ENCODE data around the gene HTATSF1. TPM values are rescaled to one million over a fixed set of nuclear protein-coding genes. Genes with fewer than 3 reads are reported as not detected.

The HTATSF1 gene
- total RNA-seq, 1 experiment from 2014 or later = 49.5 TPM

DNA sequence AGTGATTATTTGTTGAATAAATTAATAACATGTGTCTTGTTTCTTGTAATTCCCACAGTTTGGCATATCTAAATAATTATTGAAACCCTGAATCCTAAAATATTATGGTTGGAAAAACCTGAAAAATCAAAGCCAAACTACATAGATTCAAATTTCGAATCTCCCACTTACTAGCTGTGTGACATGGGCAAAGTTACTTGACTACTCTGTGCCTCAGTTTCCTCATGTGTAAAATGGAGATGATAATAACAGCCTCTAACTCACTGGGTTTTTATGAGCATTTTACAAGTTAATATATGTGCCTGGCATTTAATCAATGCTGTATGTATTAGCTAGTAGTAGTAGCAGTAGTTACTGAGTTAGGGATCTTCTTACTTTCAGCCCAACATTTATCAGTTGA lies 44.3 kb upstream of the HTATSF1 start:
- no peak overlapping the region for H3K4me3 Mint-ChIP-seq
- no peak overlapping the region for H3K18ac ChIP-seq (ENCODE audit: insufficient read length, low read depth, low read length)
- no peak overlapping the region for H2BK15ac ChIP-seq (ENCODE audit: low read depth, low read length)
- H3K23ac ChIP-seq (ENCODE audit: insufficient read length, low read depth, low read length) = no peak overlapping the region
- no peak overlapping the region for H4K8ac ChIP-seq (replicated peaks; ENCODE audit: insufficient read length, low read depth, low read length)
- no peak overlapping the region for H2AFZ ChIP-seq (ENCODE audit: low read length)
- no peak for DNase-seq
- H3K27ac ChIP-seq (ENCODE audit: insufficient read length, low read depth, low read length) = no peak overlapping the region
- no peak overlapping the region for H2BK12ac ChIP-seq (ENCODE audit: insufficient read length, low read depth, low read length)
- no peak overlapping the region for H3K4me2 ChIP-seq (ENCODE audit: insufficient read depth, insufficient read length, low read length)
- H3K36me3 Mint-ChIP-seq (ENCODE audit: insufficient read depth in 1 of 3, low read depth in 3 of 3) = no peaks in the 10 kb centered on the region
- peaks cover 2% of the 10 kb centered on the region; the same call in 1 of the 2 replicates for H3K27me3 Mint-ChIP-seq (ENCODE audit: low read depth)
- no peaks in the 10 kb centered on the region for H3K79me2 ChIP-seq (ENCODE audit: insufficient read depth, low read length)
- H4K91ac ChIP-seq (ENCODE audit: insufficient read length, low read depth, low read length) = no peak overlapping the region
- no peaks in the 10 kb centered on the region for H3K4me1 Mint-ChIP-seq
- H3T11ph ChIP-seq (ENCODE audit: low read length) = no peak overlapping the region
- H3K56ac ChIP-seq (ENCODE audit: insufficient read length, low read depth, low read length) = no peak overlapping the region
- peaks cover 27 to 33% of the 10 kb centered on the region in 2 experiments for H3K9me3 Mint-ChIP-seq
- no peak overlapping the region for H4K5ac ChIP-seq (ENCODE audit: insufficient read length, low read depth, low read length)
- H3K27me3 ChIP-seq (ENCODE audit: insufficient read depth, low read length) = no peaks in the 10 kb centered on the region
- no peaks in the 10 kb centered on the region for H3K23me2 ChIP-seq (ENCODE audit: insufficient read length, low read depth, low read length, poor library complexity, severe bottlenecking)
- no peak overlapping the region for H2BK120ac ChIP-seq (ENCODE audit: low read depth, low read length, poor library complexity, severe bottlenecking)
- no peaks in the 10 kb centered on the region for H3K4me1 ChIP-seq (ENCODE audit: insufficient read depth, low read length)
- no peak overlapping the region for H3K4ac ChIP-seq (ENCODE audit: low read depth, low read length)
- no peaks in the 10 kb centered on the region for H3K79me1 ChIP-seq (ENCODE audit: insufficient read depth, low read depth, low read length, poor library complexity, severe bottlenecking)
- H3K9me3 ChIP-seq (ENCODE audit: control insufficient read depth, low read depth, low read length) = peaks cover 43% of the 10 kb centered on the region
- WGBS (ENCODE audit: extremely low coverage, insufficient read length, low lambda C conversion rate) = no CpG with 5 or more reads among the region's 1 CpG
- no peaks in the 10 kb centered on the region for H4K20me1 ChIP-seq (ENCODE audit: control insufficient read depth, insufficient read depth, insufficient read length)
- no peak overlapping the region for H2AK5ac ChIP-seq (ENCODE audit: insufficient read length, low read length)
- no peak overlapping the region for H3K27ac Mint-ChIP-seq
- H2BK20ac ChIP-seq (ENCODE audit: low read depth, low read length, poor library complexity, severe bottlenecking) = no peak overlapping the region
- no peak overlapping the region for H2BK5ac ChIP-seq (ENCODE audit: insufficient read length, low read length)
- no peak overlapping the region for H3K14ac ChIP-seq (ENCODE audit: insufficient read depth, low read length)
- no peak overlapping the region for H3K9ac ChIP-seq (ENCODE audit: extremely low read depth, insufficient read length, low read length)
- TF ChIP-seq, protein P1, sequence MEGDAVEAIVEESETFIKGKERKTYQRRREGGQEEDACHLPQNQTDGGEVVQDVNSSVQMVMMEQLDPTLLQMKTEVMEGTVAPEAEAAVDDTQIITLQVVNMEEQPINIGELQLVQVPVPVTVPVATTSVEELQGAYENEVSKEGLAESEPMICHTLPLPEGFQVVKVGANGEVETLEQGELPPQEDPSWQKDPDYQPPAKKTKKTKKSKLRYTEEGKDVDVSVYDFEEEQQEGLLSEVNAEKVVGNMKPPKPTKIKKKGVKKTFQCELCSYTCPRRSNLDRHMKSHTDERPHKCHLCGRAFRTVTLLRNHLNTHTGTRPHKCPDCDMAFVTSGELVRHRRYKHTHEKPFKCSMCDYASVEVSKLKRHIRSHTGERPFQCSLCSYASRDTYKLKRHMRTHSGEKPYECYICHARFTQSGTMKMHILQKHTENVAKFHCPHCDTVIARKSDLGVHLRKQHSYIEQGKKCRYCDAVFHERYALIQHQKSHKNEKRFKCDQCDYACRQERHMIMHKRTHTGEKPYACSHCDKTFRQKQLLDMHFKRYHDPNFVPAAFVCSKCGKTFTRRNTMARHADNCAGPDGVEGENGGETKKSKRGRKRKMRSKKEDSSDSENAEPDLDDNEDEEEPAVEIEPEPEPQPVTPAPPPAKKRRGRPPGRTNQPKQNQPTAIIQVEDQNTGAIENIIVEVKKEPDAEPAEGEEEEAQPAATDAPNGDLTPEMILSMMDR (conservative IDR thresholded peaks at IDR 0.05) = no peak

Data from H9 (cell line).